ENCODE data around the gene PEAR1.
A peak's percentile ranks its signal among the peaks of the same experiment; 100 is the strongest.

PEAR1 gene

GRCh38 chr1:156912861-156913808, 19.6 kb downstream of the PEAR1 start:
- Histone ChIP-seq H3K36me3 (ENCODE audit: control insufficient read depth in 5 of 5, insufficient read depth in 5 of 5, low read length in 5 of 5) (peaks cover 0 to 76% (median 50%) of the 10 kb centered on the region in 5 donors), H3K27me3 (ENCODE audit: control insufficient read depth in 5 of 5, insufficient read depth in 4 of 5, low read length in 5 of 5) (peaks cover 0 to 2% (median 0%) of the 10 kb centered on the region in 5 donors)

DNA sequence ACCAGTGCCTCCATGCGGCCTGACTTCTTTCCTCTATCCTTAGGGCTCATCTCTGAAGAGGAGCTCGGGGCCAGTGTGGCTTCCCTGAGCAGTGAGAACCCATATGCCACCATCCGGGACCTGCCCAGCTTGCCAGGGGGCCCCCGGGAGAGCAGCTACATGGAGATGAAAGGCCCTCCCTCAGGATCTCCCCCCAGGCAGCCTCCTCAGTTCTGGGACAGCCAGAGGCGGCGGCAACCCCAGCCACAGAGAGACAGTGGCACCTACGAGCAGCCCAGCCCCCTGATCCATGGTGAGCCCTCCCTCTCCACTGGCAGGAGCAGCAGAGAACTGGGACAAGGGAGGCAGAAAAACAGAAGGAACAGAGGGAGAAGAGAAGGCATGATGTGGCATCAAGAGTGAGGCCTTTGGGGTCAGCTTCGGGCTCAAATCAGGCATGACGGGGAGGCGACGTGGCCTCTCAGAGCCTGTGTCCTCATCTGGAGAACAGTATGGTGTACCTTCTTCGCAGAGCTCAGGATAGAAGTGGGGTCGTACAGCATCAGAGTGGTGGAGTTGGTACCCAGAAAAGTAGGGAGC, 20.4 kb downstream of the PEAR1 start:
- peaks cover 0 to 16% (median 14%) of the 10 kb centered on the region in 5 donors for H3K4me1 ChIP-seq (ENCODE audit: control insufficient read depth in 5 of 5, insufficient read depth in 5 of 5, low read length in 5 of 5)
- H3K9me3 ChIP-seq (ENCODE audit: control insufficient read depth in 5 of 5, low read length in 5 of 5) = no peaks in the 10 kb centered on the region
- H3K9ac ChIP-seq (ENCODE audit: low read length in 5 of 5) = no peak overlapping the region
- H3K27ac ChIP-seq (ENCODE audit: low read depth, low read length) = no peak overlapping the region
- peaks cover 0 to 2% (median 0%) of the 10 kb centered on the region in 5 donors for H3K27me3 ChIP-seq (ENCODE audit: control insufficient read depth in 5 of 5, insufficient read depth in 4 of 5, low read length in 5 of 5)
- peaks cover 0 to 68% (median 47%) of the 10 kb centered on the region in 5 donors for H3K36me3 ChIP-seq (ENCODE audit: control insufficient read depth in 5 of 5, insufficient read depth in 5 of 5, low read length in 5 of 5)
- no peak overlapping the region for H3K4me3 ChIP-seq (ENCODE audit: low read depth in 1 of 5, low read length in 5 of 5)

More at GRCh38 chr1:156912861-156913808, 19.6 kb downstream of the PEAR1 start:
- Histone ChIP-seq H3K9ac (ENCODE audit: low read length in 5 of 5) (no peak overlapping the region), H3K4me3 (ENCODE audit: low read depth in 1 of 5, low read length in 5 of 5) (no peak overlapping the region), H3K27ac (ENCODE audit: low read depth, low read length) (no peak overlapping the region), H3K9me3 (ENCODE audit: control insufficient read depth in 5 of 5, low read length in 5 of 5) (no peaks in the 10 kb centered on the region), H3K4me1 (ENCODE audit: control insufficient read depth in 5 of 5, insufficient read depth in 5 of 5, low read length in 5 of 5) (peaks cover 2 to 22% (median 15%) of the 10 kb centered on the region in 5 donors)

GRCh38 chr1:156914440-156914856, 20.9 kb downstream of the PEAR1 start:
- Histone ChIP-seq H3K27ac (ENCODE audit: low read depth, low read length) (no peak overlapping the region), H3K4me3 (ENCODE audit: low read depth in 1 of 5, low read length in 5 of 5) (no peak overlapping the region), H3K9me3 (ENCODE audit: control insufficient read depth in 5 of 5, low read length in 5 of 5) (no peaks in the 10 kb centered on the region), H3K4me1 (ENCODE audit: control insufficient read depth in 5 of 5, insufficient read depth in 5 of 5, low read length in 5 of 5) (peaks cover 0 to 16% (median 14%) of the 10 kb centered on the region in 5 donors), H3K9ac (ENCODE audit: low read length in 5 of 5) (no peak overlapping the region), H3K27me3 (ENCODE audit: control insufficient read depth in 5 of 5, insufficient read depth in 4 of 5, low read length in 5 of 5) (peaks cover 0 to 2% (median 0%) of the 10 kb centered on the region in 5 donors), H3K36me3 (ENCODE audit: control insufficient read depth in 5 of 5, insufficient read depth in 5 of 5, low read length in 5 of 5) (peaks cover 0 to 64% (median 43%) of the 10 kb centered on the region in 5 donors)

- Histone ChIP-seq H3K4me1 (ENCODE audit: control insufficient read depth in 5 of 5, insufficient read depth in 5 of 5, low read length in 5 of 5) (peaks cover 0 to 21% (median 17%) of the 10 kb centered on the region in 5 donors), H3K9me3 (ENCODE audit: control insufficient read depth in 5 of 5, low read length in 5 of 5) (no peaks in the 10 kb centered on the region), H3K9ac (ENCODE audit: low read length in 5 of 5) (peak within 1 kb of the TSS in 1 of 5 donors; percentile 39), H3K27me3 (ENCODE audit: control insufficient read depth in 5 of 5, insufficient read depth in 4 of 5, low read length in 5 of 5) (peaks cover 38 to 49% (median 44%) of the 10 kb centered on the region in 5 donors), H3K27ac (ENCODE audit: low read depth, low read length) (no peak within 1 kb of the TSS), H3K4me3 (ENCODE audit: low read depth in 1 of 5, low read length in 5 of 5) (peak within 1 kb of the TSS in 4 of 5 donors; percentile 11 to 50 (median 42)), H3K36me3 (ENCODE audit: control insufficient read depth in 5 of 5, insufficient read depth in 5 of 5, low read length in 5 of 5) (peaks cover 0 to 17% (median 6%) of the 10 kb centered on the region in 5 donors)
These were observed 26.9 kb downstream of the PEAR1 start, which contains the start of gene LRRC71 for GRCh38 chr1:156920233-156921052. Gene LRRC71 (plus strand): TSS chr1:156920632. CDS start chr1:156920804, 172 bp downstream.

- no peak overlapping the region for H3K9ac ChIP-seq (ENCODE audit: low read length in 5 of 5)
- peaks cover 0 to 21% (median 17%) of the 10 kb centered on the region in 5 donors for H3K4me1 ChIP-seq (ENCODE audit: control insufficient read depth in 5 of 5, insufficient read depth in 5 of 5, low read length in 5 of 5)
- H3K27ac ChIP-seq (ENCODE audit: low read depth, low read length) = no peak overlapping the region
- peaks cover 41 to 51% (median 46%) of the 10 kb centered on the region in 5 donors for H3K27me3 ChIP-seq (ENCODE audit: control insufficient read depth in 5 of 5, insufficient read depth in 4 of 5, low read length in 5 of 5)
- no peaks in the 10 kb centered on the region for H3K9me3 ChIP-seq (ENCODE audit: control insufficient read depth in 5 of 5, low read length in 5 of 5)
- peaks cover 0 to 12% (median 0%) of the 10 kb centered on the region in 5 donors for H3K36me3 ChIP-seq (ENCODE audit: control insufficient read depth in 5 of 5, insufficient read depth in 5 of 5, low read length in 5 of 5)
- H3K4me3 ChIP-seq (ENCODE audit: low read depth in 1 of 5, low read length in 5 of 5) = peak overlapping the region in 1 of 5 donors; percentile 50
These were observed 27.6 kb downstream of the PEAR1 start for GRCh38 chr1:156921053-156921529.

GRCh38 chr1:156922986-156923669, 29.6 kb downstream of the PEAR1 start:
- H3K4me1 ChIP-seq (ENCODE audit: control insufficient read depth in 5 of 5, insufficient read depth in 5 of 5, low read length in 5 of 5) = peaks cover 0 to 33% (median 27%) of the 10 kb centered on the region in 5 donors
- H3K27ac ChIP-seq (ENCODE audit: low read depth, low read length) = no peak overlapping the region
- peaks cover 52 to 69% (median 64%) of the 10 kb centered on the region in 5 donors for H3K27me3 ChIP-seq (ENCODE audit: control insufficient read depth in 5 of 5, insufficient read depth in 4 of 5, low read length in 5 of 5)
- H3K36me3 ChIP-seq (ENCODE audit: control insufficient read depth in 5 of 5, insufficient read depth in 5 of 5, low read length in 5 of 5) = no peaks in the 10 kb centered on the region
- no peak overlapping the region for H3K4me3 ChIP-seq (ENCODE audit: low read depth in 1 of 5, low read length in 5 of 5)
- no peaks in the 10 kb centered on the region for H3K9me3 ChIP-seq (ENCODE audit: control insufficient read depth in 5 of 5, low read length in 5 of 5)
- no peak overlapping the region for H3K9ac ChIP-seq (ENCODE audit: low read length in 5 of 5)

DNA sequence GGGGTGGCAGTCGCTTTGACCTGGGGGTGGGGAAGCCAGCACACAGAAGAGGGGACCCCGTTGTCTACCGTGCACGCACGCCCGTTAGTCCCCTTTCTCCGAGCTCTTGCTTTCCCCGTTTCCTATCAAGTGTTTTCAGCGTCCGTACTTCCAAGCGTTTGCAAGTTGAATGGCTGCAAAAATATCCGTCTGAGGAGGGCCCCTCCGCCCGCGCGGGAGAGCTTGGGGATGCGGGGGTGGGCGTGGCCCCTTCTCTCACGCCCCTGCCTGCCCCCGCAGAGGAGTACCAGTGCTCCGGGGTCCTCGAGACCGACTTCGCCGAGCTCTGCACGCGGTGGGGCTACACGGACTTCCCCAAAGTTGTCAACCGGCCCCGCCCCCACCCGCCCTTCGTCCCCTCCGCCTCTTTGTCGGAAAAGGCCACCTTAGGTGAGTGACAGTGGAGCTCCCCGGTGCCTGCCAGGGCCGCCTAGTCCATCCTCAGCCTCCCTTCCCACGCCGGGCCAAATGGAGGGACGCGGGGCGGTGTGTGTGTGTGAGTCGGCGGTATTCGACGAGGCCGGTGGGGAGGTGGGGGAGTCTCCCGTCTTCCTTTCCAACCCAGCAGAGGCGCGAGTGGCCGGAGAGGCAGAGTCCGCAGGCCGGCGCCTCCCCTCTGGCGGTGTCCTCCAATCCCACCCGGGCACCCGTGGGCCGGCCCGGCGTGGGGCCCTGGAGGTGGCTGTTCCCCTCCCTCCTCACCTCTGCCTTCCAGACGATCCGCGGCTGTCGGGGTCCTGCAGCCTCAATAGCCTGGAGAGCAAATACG, 30.4 kb downstream of the PEAR1 start:
- Histone ChIP-seq H3K9me3 (ENCODE audit: control insufficient read depth in 5 of 5, low read length in 5 of 5) (no peaks in the 10 kb centered on the region), H3K27ac (ENCODE audit: low read depth, low read length) (no peak overlapping the region), H3K36me3 (ENCODE audit: control insufficient read depth in 5 of 5, insufficient read depth in 5 of 5, low read length in 5 of 5) (no peaks in the 10 kb centered on the region), H3K4me3 (ENCODE audit: low read depth in 1 of 5, low read length in 5 of 5) (no peak overlapping the region), H3K9ac (ENCODE audit: low read length in 5 of 5) (no peak overlapping the region), H3K4me1 (ENCODE audit: control insufficient read depth in 5 of 5, insufficient read depth in 5 of 5, low read length in 5 of 5) (peaks cover 0 to 33% (median 27%) of the 10 kb centered on the region in 5 donors), H3K27me3 (ENCODE audit: control insufficient read depth in 5 of 5, insufficient read depth in 4 of 5, low read length in 5 of 5) (peaks cover 53 to 71% (median 65%) of the 10 kb centered on the region in 5 donors)

DNA sequence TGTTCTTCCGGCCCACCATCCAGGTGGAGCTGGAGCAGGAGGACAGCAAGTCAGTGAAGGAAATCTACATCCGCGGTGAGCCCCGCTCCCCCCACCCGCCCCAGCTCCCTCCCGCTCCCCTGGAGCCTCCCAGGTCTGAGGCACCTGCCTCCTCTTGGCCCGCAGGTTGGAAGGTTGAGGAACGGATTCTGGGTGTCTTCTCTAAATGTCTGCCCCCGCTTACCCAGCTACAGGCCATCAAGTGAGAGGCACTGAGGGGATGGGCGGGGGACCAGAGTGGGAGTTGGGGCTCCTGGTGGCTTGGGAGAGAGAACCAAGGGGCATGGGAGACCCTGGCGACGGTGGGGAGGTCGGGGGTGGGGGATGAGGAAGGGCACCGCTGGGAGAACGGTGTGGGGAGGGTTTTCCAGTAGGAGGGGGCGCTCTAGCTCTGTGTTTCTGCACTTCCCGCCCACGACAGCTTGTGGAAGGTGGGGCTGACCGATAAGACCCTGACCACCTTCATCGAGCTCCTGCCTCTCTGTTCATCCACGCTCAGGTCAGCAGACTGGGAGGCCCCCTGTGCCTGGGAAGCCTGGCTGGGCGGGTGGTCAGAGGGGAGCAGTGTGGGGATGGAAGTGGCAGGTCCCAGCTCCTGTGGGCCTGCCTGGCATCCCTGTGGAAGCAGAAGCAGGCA, 31.1 kb downstream of the PEAR1 start:
- Histone ChIP-seq H3K4me3 (ENCODE audit: low read depth in 1 of 5, low read length in 5 of 5) (no peak overlapping the region), H3K4me1 (ENCODE audit: control insufficient read depth in 5 of 5, insufficient read depth in 5 of 5, low read length in 5 of 5) (peaks cover 0 to 33% (median 27%) of the 10 kb centered on the region in 5 donors), H3K9me3 (ENCODE audit: control insufficient read depth in 5 of 5, low read length in 5 of 5) (no peaks in the 10 kb centered on the region), H3K36me3 (ENCODE audit: control insufficient read depth in 5 of 5, insufficient read depth in 5 of 5, low read length in 5 of 5) (no peaks in the 10 kb centered on the region), H3K27me3 (ENCODE audit: control insufficient read depth in 5 of 5, insufficient read depth in 4 of 5, low read length in 5 of 5) (peaks cover 57 to 78% (median 73%) of the 10 kb centered on the region in 5 donors), H3K27ac (ENCODE audit: low read depth, low read length) (no peak overlapping the region), H3K9ac (ENCODE audit: low read length in 5 of 5) (no peak overlapping the region)

All from subcutaneous abdominal adipose tissue (tissue), 5 donors.